Measurements from ENCODE around the gene TSN.
"Not testable (repeated sequence)": the region's sequence is repeated elsewhere in the genome, so short reads cannot be mapped to it uniquely, and the experiment has no call there.

TSN gene

DNA sequence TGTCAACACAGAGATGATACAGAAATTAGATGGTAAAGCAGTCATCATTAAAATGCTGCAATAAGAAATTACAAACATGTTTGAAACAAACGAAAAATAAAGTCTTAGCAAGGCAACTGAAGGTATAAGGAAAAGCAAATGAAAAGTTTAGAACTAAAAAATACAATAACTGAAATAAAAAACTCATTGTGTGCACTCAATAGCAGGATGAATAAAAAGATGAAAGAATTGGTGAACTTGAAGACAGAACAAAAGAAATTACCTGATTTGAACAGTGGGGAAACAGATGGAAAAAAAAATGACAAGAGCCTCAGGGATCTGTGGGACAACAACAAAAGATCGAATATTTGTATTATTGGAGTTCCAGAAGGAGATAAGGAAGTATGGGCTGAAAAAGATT, 46.5 kb downstream of the TSN start:
- no peak for DNase-seq (ENCODE audit: low read depth in 2 of 2)

DNA sequence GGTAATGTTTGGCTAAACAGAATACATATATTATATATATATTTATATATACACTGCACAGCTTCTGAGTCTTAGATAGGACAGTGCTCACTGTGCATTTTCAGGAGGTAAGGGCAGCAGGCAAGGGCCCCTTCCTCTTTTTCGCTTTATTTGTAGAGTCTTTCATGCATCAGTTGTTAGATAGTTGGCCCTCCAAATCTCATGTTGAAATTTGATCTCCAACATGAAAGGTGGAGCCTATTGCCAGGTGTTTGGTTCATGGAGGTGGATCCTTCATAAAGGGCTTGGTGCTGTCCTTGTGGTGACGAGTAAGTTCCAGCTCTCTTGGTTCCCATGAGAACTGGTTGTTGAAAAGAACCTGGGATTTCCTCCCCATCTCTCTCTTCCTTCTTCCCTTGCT, 48.1 kb downstream of the TSN start:
- DNase-seq (ENCODE audit: low read depth in 2 of 2): no peak

DNA sequence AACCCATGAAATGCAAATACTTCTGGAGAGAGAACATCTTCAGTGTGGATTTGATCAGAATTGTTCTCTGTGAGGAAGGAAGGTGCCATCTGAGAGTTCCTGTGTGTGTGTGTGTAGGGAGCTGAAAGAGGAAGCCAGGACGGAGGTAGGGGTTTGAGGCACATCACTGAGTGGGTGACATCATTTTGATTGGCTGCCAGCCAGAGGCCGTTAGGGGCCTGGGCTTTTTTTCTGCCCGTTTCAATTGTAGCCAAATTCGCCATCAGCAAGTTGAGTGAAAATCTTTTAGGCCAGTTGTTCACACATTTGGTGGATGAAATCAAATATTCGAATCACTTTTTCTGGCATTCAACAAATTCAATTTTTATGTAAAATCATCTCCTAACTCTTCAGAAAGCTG, 48.9 kb downstream of the TSN start:
- no peak for DNase-seq (ENCODE audit: low read depth in 2 of 2)

DNA sequence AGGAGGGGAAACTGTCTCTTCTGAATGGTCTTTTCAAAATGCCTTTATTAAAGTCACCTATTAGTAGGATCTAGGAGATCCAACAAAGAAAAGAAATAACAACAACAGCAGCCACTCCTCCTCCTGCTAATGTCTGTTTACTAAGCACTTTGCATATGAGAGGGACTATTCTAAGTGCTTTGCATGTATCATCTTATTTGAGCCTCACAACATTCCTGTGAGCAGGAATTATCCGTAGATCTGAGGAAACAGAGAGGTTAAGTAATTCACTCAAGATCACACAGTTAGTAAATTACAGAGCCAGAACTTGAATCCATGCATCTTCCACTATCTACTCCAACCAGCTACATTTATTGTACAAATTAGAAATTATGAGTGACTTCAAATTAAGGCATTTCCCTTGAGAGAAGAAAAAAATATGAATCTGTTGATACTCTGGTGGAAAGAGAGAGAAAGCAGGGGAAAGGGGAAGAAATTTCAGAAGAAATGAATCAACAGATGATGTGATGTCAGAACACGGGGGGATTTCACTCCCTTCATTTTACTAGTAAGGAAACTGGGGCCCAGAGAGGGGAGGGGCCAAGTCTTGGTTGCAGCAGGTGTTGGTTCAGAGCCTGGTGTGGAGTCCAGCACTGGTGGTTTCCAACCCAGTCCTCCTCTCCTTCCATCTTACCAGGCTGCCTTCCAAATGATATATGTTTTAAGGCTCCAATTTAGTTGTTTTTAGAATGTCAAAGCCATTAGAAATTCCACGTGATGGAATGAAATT, 49.7 kb downstream of the TSN start:
- no peak for DNase-seq (ENCODE audit: low read depth in 2 of 2)

DNA sequence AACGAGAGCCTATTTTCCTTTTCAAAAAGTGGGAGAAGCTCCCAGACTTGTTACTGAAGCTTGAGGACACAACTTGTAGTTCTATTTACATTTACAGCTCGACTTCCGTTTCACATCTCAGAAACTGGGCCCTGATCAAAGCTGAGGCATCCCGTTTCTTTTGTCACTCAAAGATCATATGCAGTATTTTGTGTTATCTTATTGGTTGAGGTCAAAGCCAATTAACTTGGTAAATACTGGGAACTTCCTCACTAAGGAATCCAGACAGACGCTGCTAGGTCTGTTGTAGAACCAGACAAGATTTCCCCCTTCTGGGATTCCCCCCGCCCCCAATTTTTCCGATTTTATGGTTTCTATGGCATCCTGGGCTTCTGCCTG, 50.3 kb downstream of the TSN start:
- no peak for DNase-seq (ENCODE audit: low read depth in 2 of 2)

DNA sequence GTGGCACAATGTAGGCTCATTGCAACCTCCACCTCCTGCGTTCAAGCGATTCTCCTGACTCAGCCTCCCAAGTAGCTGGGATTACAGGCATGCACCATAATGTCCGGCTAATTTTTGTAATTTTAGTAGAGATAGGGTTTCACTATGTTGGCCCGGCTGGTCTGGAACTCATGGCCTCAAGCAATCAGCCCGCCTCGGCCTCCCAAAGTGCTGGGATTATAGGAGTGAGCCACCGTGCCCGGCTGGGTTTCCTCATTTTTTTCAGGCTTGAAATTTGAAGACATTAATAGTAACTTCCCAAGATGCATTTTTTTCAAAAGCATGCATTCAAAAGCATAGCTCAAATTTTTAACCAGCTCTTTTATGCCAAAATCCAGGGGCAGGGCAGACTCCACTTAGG, 52.3 kb downstream of the TSN start:
- DNase-seq (ENCODE audit: low read depth in 2 of 2): not testable (repeated sequence)

DNA sequence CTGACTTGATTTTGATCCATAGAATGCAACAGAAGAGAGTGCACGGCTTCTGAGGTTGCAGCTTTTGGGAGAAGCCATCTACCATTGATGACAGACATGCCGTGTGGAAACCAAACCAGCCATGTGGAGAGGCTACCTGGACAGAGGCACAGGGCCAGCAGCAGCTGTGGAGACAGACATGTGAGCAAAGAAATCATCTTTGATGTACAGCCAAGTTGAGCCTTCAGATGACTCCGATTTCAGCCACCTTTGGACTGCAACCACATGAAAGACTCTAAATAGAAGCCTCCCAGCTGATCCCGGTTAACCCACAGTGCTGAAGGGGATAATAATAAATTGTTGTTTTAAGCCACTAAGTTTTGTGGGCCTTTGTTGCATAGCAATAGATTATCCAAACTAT, 54.2 kb downstream of the TSN start:
- DNase-seq (ENCODE audit: low read depth in 2 of 2): no peak

DNA sequence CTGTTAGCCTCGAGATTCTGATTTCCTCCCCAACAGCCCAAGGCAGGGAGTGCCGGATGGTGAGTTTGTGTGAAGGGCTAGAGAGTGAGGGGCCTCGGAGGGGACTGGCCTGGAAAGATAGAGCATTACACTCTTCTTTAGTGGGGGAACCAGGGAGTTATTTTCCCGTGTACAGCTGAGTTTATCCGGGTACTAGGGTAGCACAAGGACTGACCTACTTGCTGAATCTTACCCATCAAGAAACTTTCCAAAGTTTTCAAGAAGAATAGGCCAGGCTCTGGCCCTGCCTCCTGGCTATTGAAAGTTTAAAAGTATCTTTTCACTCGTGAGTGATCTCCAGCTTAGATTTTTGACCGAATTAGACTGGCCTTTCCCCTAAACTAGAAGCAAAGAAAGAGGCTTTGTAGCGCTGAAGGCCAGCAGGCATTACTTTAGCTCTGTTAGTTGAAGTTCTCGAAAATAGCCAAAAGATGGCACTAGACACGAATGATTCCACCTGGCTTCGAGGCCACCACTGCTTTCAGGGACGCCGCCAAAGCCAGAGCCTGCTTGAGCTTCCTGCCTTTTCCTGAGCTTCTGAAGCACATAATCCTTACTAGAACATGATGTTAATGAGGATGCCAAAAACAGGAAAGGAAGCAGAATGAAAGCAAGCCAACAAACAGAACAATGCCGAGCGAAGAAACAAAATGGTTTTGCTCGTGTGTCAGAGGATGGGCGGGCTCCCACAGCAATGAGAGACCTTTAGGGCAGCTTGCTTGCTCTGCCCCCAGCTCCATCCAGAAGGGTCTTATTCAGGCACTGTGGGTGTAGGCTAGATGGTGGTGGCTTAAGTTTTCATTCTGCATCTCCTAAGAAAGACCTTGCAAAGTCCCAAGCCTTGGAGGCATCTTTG, 55.8 kb downstream of the TSN start:
- no peak for DNase-seq (ENCODE audit: low read depth in 2 of 2)

DNA sequence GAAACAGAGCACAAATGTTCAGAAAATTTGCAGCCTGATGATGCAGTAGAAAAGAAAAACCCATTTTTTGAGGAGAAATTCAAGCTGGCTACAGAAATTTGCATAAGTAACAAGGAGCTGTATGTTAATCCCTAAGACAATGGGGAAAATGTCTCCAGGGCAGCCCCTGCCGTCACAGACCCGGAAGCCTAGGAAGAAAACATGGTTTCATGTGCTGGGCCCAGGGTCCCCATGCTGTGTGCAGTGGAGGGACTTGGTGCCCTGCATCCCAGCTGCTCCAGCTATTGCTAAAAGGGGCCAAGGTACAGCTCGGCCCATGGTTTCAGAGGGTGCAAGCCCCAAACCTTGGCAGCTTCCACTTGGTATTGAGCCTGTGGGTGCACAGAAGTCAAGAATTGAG, 57.6 kb downstream of the TSN start:
- DNase-seq (ENCODE audit: low read depth in 2 of 2): not testable (repeated sequence)

DNA sequence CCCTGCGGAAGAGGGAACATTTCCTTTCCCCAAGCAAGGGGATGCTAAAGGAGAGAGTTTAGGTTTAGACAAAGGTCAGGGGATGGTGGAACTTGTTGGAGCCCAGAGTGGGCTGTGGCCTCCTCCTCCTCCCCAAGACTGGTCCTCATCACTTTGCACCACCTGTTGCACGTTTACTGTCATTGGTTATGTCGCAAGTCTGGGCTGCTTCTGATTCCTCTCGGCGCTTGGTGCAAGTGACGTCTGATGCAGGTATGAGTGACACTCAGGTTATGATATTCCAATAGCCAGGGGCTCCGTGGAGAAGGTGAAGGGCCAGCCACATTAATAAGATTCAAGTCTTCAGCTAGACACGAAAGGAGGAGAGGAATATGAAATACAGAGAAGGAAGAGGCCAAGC, 59.8 kb downstream of the TSN start:
- DNase-seq (ENCODE audit: low read depth in 2 of 2): no peak

DNA sequence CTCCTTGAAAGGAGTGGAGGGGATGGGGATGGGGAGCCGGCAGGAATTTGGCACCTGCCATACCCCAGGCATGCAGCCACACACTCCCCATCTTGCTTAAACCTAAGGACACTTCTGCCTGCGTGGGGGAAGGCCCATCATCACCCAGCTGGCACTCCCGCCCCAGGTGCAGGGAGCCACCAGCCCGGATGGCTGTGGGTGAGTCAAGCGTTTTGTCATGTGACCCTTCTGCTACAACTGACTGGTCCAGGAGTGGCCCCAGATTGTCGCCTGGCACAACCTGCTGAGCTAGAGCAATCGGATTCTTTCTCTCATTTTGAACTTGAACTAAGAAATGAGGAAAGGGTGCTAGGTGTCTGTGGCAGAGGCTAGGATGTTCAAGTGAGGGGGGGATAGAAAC, 61.3 kb downstream of the TSN start:
- DNase-seq (ENCODE audit: low read depth in 2 of 2): no peak

DNA sequence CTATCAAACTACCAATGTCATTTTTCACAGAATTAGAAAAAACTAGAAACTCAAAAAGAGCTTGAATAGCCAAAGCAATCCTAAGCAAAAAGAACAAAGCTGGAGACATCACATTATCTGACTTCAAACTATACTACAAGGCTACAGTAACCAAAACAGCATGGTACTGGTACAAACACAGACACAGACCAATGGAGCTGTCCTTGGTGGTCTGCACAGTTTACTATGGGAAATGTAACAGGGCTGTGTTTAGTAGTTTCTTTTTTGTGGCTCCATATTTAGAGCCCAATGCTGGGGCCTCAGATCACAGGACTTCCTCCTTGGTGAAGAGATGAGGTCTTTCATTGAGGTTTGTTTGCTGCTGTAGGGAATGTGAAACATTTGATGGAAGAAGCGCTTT, 61.9 kb downstream of the TSN start:
- not testable (repeated sequence) for DNase-seq (ENCODE audit: low read depth in 2 of 2)

Data from stimulated activated CD4-positive, alpha-beta T cell treated with anti-CD3 and anti-CD28 coated beads, Interleukin-1b, Interleukin-23, amount 100 ng/mL, for 4 hours (primary cell).